ENCODE measurements around the gene ITPR2. TPM values are rescaled to one million over a fixed set of nuclear protein-coding genes. Genes with fewer than 3 reads are reported as not detected.
A peak's percentile ranks its signal among the peaks of the same experiment; 100 is the strongest.

The ITPR2 gene
- total RNA-seq, 1 donor from 2014 or later = 12.5 TPM

GRCh38 chr12:26854031-26854390 lies 21.0 kb upstream of the ITPR2 start:
- Histone ChIP-seq H3K36me3 (no peaks in the 10 kb centered on the region), H3K4me3 (no peak overlapping the region), H3K9me3 (no peaks in the 10 kb centered on the region), H3K27me3 (no peaks in the 10 kb centered on the region), H3K4me1 (no peaks in the 10 kb centered on the region), H3K27ac (no peak overlapping the region)
- TF ChIP-seq CTCF (IDR thresholded peaks at IDR 0.05) = no peak
- no peak for DNase-seq (ENCODE audit: low spot score in 2 of 2)
- intact Hi-C loops (cut with DNase I) = no loop called here

- Histone ChIP-seq H3K27ac (no peak overlapping the region), H3K9me3 (no peaks in the 10 kb centered on the region), H3K27me3 (no peaks in the 10 kb centered on the region), H3K36me3 (no peaks in the 10 kb centered on the region), H3K4me1 (no peaks in the 10 kb centered on the region), H3K4me3 (no peak overlapping the region)
- peak in 1 of 2 donors; percentile 81 for DNase-seq (ENCODE audit: low spot score in 2 of 2)
- TF ChIP-seq CTCF (IDR thresholded peaks at IDR 0.05) = peak; percentile 73 to 82 (median 75)
- intact Hi-C loops (cut with DNase I) = loop anchor here (1.0 kb wide), 1 partner anchor 32 kb away; no protein-coding TSS in a partner anchor
Observed at GRCh38 chr12:26853303-26854030, 20.5 kb upstream of the ITPR2 start.

GRCh38 chr12:26851031-26851809 lies 18.2 kb upstream of the ITPR2 start:
- DNase-seq (ENCODE audit: low spot score in 2 of 2) = no peak
- no peak overlapping the region for H3K27ac ChIP-seq
- TF ChIP-seq CTCF (IDR thresholded peaks at IDR 0.05) = no peak
- no peaks in the 10 kb centered on the region for H3K36me3 ChIP-seq
- H3K9me3 ChIP-seq = no peaks in the 10 kb centered on the region
- no peaks in the 10 kb centered on the region for H3K27me3 ChIP-seq
- peaks cover 0 to 1% of the 10 kb centered on the region in 2 donors for H3K4me1 ChIP-seq
- intact Hi-C loops (cut with DNase I) = no loop called here
- H3K4me3 ChIP-seq = no peak overlapping the region

GRCh38 chr12:26848156-26848825 lies 15.3 kb upstream of the ITPR2 start:
- H3K27me3 ChIP-seq = no peaks in the 10 kb centered on the region
- intact Hi-C loops (cut with DNase I) = loop anchor here (10.0 kb wide), 1 partner anchor 213 kb away; no protein-coding TSS in a partner anchor

More at GRCh38 chr12:26848156-26848825, 15.3 kb upstream of the ITPR2 start:
- TF ChIP-seq CTCF (IDR thresholded peaks at IDR 0.05) = no peak
- DNase-seq (ENCODE audit: low spot score in 2 of 2) = no peak
- H3K36me3 ChIP-seq = no peaks in the 10 kb centered on the region
- peaks cover 0 to 8% of the 10 kb centered on the region in 2 donors for H3K4me1 ChIP-seq
- H3K27ac ChIP-seq = no peak overlapping the region
- no peaks in the 10 kb centered on the region for H3K9me3 ChIP-seq
- no peak overlapping the region for H3K4me3 ChIP-seq

Measured in ascending aorta (tissue), 2 donors.